Neural progenitor cell (in vitro differentiated cells): ENCODE measurements around the gene COX7A2L. TPM values are rescaled to one million over a fixed set of nuclear protein-coding genes. Genes with fewer than 3 reads are reported as not detected.
"Not testable (repeated sequence)": the region's sequence is repeated elsewhere in the genome, so short reads cannot be mapped to it uniquely, and the experiment has no call there.

Source experiments
- DNase-seq: peaks from one replicate; pipeline ENCODE4 v3.0.0-alpha.2; 2016; ENCODE audit warnings: low spot score
- H2AFZ ChIP-seq: fragments of 200-600 bp; sonication (generic); replicated peaks from 2 replicates; pipeline ENCODE4 v1.6.1; 2016; ENCODE audit warnings: antibody characterized with exemption
- H3F3A ChIP-seq: fragments of 200-600 bp; sonication (generic); 2 replicates; pipeline ENCODE4 v1.6.1; 2016; ENCODE audit warnings: antibody characterized with exemption, low read depth
- H3K27ac ChIP-seq: fragments of 200-600 bp; sonication (generic); 2 replicates; pipeline ENCODE4 v1.5.1; 2016; ENCODE audit warnings: mild to moderate bottlenecking
- H3K27me3 ChIP-seq: fragments of 200-600 bp; sonication (generic); 2 replicates; pipeline ENCODE4 v1.6.1; 2016; ENCODE audit warnings: mild to moderate bottlenecking, moderate library complexity
- H3K36me3 ChIP-seq: fragments of 200-600 bp; sonication (generic); 2 replicates; pipeline ENCODE4 v1.5.1; 2016
- H3K4me1 ChIP-seq: fragments of 200-600 bp; sonication (generic); 2 replicates; pipeline ENCODE4 v1.6.1; 2016; ENCODE audit warnings: mixed run types
- H3K4me2 ChIP-seq: fragments of 200-600 bp; sonication (generic); 2 replicates; pipeline ENCODE4 v1.6.1; 2016
- H3K4me3 ChIP-seq: fragments of 200-600 bp; sonication (generic); 2 replicates; pipeline ENCODE4 v1.5.1; 2016
- H3K79me2 ChIP-seq: fragments of 200-600 bp; sonication (generic); 2 replicates; pipeline ENCODE4 v1.6.1; 2016; ENCODE audit warnings: low read depth
- H3K9ac ChIP-seq: fragments of 200-600 bp; sonication (generic); 2 replicates; pipeline ENCODE4 v1.6.1; 2016
- H3K9me3 ChIP-seq: fragments of 200-600 bp; sonication (generic); 2 replicates; pipeline ENCODE4 v1.5.1; 2016; ENCODE audit warnings: low read depth
- H4K20me1 ChIP-seq: fragments of 200-600 bp; sonication (generic); 2 replicates; pipeline ENCODE4 v1.6.1; 2016; ENCODE audit warnings: low read depth
- H3K27ac Mint-ChIP-seq: 3 replicates; pipeline ENCODE4 v1.8.0; 2021; ENCODE audit warnings: mixed read lengths
- H3K27me3 Mint-ChIP-seq: 2 replicates; pipeline ENCODE4 v1.8.0; 2022; ENCODE audit warnings: low read depth, mild to moderate bottlenecking, inconsistent platforms, moderate library complexity, mixed read lengths; ENCODE audit not compliant: insufficient read depth
- H3K36me3 Mint-ChIP-seq: 3 replicates; pipeline ENCODE4 v1.8.0; 2021; ENCODE audit warnings: mixed read lengths
- H3K4me1 Mint-ChIP-seq: 3 replicates; pipeline ENCODE4 v1.8.0; 2021; ENCODE audit warnings: mixed read lengths
- H3K4me3 Mint-ChIP-seq: 3 replicates; pipeline ENCODE4 v1.8.0; 2021; ENCODE audit warnings: mild to moderate bottlenecking, moderate library complexity, mixed read lengths
- H3K9me3 Mint-ChIP-seq: 3 replicates; pipeline ENCODE4 v1.8.0; 2020; ENCODE audit warnings: mixed read lengths
- EZH2 ChIP-seq: fragments of 200-600 bp; sonication (generic); IDR thresholded peaks from 2 replicates; pipeline ENCODE4 v1.6.1; 2017; ENCODE audit warnings: antibody characterized with exemption, mild to moderate bottlenecking, moderate library complexity
- EZH2phosphoT487 ChIP-seq: fragments of 200-600 bp; sonication (generic); IDR thresholded peaks from 2 replicates; pipeline ENCODE4 v1.6.1; 2017; ENCODE audit warnings: antibody characterized with exemption
- total RNA-seq: library from RNA; depleted of rRNA; stranded (reverse); fragments of >200 nt; gene quantifications from 2 replicates; pipeline ENCODE4 v1.2.3, GENCODE V29; 2015; ENCODE audit warnings: low replicate concordance
- TF ChIP-seq, protein P1 (sequence below): fragments of 200-600 bp; sonication (generic); IDR thresholded peaks from 2 replicates; pipeline ENCODE4 v1.5.1; 2017; ENCODE audit warnings: antibody characterized with exemption, mild to moderate bottlenecking

The COX7A2L gene
- total RNA-seq, 1 donor from 2014 or later, result 292 TPM

- H3K9ac ChIP-seq, result no peak overlapping the region
- Mint-ChIP-seq H3K36me3 (no peaks in the 10 kb centered on the region), H3K4me1 (no peaks in the 10 kb centered on the region), H3K4me3 (no peak overlapping the region), H3K27ac (no peak overlapping the region), H3K9me3 (peaks cover 4% of the 10 kb centered on the region), H3K27me3 (no peaks in the 10 kb centered on the region)
- no peak overlapping the region for H3K4me2 ChIP-seq
- no peak overlapping the region for H3K27ac ChIP-seq
- H4K20me1 ChIP-seq, result no peaks in the 10 kb centered on the region
- H3K9me3 ChIP-seq, result no peaks in the 10 kb centered on the region
- no peak for DNase-seq
- no peaks in the 10 kb centered on the region for H3K36me3 ChIP-seq
- no peaks in the 10 kb centered on the region for H3F3A ChIP-seq
- H3K4me1 ChIP-seq, result no peaks in the 10 kb centered on the region
- no peaks in the 10 kb centered on the region for H3K79me2 ChIP-seq
- H3K27me3 ChIP-seq, result no peaks in the 10 kb centered on the region
- H3K4me3 ChIP-seq, result no peak overlapping the region
- TF ChIP-seq, protein P1, sequence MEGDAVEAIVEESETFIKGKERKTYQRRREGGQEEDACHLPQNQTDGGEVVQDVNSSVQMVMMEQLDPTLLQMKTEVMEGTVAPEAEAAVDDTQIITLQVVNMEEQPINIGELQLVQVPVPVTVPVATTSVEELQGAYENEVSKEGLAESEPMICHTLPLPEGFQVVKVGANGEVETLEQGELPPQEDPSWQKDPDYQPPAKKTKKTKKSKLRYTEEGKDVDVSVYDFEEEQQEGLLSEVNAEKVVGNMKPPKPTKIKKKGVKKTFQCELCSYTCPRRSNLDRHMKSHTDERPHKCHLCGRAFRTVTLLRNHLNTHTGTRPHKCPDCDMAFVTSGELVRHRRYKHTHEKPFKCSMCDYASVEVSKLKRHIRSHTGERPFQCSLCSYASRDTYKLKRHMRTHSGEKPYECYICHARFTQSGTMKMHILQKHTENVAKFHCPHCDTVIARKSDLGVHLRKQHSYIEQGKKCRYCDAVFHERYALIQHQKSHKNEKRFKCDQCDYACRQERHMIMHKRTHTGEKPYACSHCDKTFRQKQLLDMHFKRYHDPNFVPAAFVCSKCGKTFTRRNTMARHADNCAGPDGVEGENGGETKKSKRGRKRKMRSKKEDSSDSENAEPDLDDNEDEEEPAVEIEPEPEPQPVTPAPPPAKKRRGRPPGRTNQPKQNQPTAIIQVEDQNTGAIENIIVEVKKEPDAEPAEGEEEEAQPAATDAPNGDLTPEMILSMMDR, result no peak
- TF ChIP-seq EZH2phosphoT487 (no peak), EZH2 (no peak)
- H2AFZ ChIP-seq, result no peak overlapping the region
Measured at GRCh38 chr2:42404676-42405075, 43.7 kb upstream of the COX7A2L start.

DNA sequence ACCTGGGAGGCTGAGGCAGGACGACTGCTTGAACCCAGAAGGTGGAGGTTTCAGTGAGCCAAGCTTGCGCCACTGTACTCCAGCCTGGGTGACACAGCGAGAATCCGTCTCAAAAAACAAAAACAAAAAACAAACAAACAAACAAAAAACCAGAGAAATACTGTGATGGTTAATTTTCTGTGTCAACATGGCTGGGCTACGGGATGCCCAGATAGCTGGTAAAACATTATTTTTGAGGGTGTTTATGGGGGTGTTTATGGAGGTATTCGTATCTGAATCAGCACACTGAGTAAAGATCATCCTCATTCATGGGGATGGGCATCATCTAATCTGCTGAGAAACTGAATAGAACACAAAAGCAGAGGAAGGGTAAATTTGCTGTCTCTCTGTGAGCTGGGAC, 40.8 kb upstream of the COX7A2L start:
- H3K4me1 ChIP-seq, result no peaks in the 10 kb centered on the region
- H3K27me3 ChIP-seq, result no peaks in the 10 kb centered on the region
- no peak overlapping the region for H2AFZ ChIP-seq
- no peak overlapping the region for H3K9ac ChIP-seq
- H3K27me3 Mint-ChIP-seq, result no peaks in the 10 kb centered on the region
- no peak overlapping the region for H3K27ac Mint-ChIP-seq
- no peaks in the 10 kb centered on the region for H3K36me3 ChIP-seq
- TF ChIP-seq, protein P1, result no peak
- TF ChIP-seq EZH2 (no peak), EZH2phosphoT487 (no peak)
- no peak overlapping the region for H3K27ac ChIP-seq
- H3K9me3 Mint-ChIP-seq, result peaks cover under 1% of the 10 kb centered on the region
- no peaks in the 10 kb centered on the region for H4K20me1 ChIP-seq
- no peaks in the 10 kb centered on the region for H3K36me3 Mint-ChIP-seq
- H3K4me3 Mint-ChIP-seq, result no peak overlapping the region
- no peaks in the 10 kb centered on the region for H3K4me1 Mint-ChIP-seq
- no peaks in the 10 kb centered on the region for H3K79me2 ChIP-seq
- no peaks in the 10 kb centered on the region for H3K9me3 ChIP-seq
- H3K4me2 ChIP-seq, result no peak overlapping the region
- no peaks in the 10 kb centered on the region for H3F3A ChIP-seq
- no peak overlapping the region for H3K4me3 ChIP-seq
- DNase-seq, result no peak

- not testable (repeated sequence) for H3F3A ChIP-seq, H3K36me3 Mint-ChIP-seq, H3K4me2 ChIP-seq, H3K4me1 Mint-ChIP-seq, H3K27me3 Mint-ChIP-seq, H3K4me1 ChIP-seq, H3K27me3 ChIP-seq, H3K27ac ChIP-seq, H3K4me3 ChIP-seq, H3K9ac ChIP-seq, H3K27ac Mint-ChIP-seq, H3K4me3 Mint-ChIP-seq, H3K36me3 ChIP-seq, H4K20me1 ChIP-seq, H3K9me3 ChIP-seq, H2AFZ ChIP-seq, DNase-seq, H3K9me3 Mint-ChIP-seq, H3K79me2 ChIP-seq
Measured at GRCh38 chr2:42398052-42398451, 37.0 kb upstream of the COX7A2L start.

DNA sequence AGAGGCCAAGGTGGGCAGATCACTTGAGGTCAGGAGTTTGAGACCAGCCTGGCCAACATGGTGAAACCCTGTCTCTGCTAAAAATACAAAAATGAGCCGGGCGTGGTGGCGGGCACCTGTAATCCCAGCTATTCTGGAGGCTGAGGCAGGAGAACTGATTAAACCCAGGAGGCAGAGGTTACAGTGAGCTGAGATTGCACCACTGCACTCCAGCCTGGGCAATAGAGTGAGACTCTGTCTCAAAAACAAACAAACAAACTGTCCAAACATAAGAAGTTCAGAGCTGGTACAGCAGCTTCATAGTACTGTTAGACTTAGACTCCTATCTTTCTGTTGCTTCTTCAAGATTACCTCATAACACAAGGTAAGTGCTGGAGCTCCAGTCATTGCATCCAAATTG, 32.3 kb upstream of the COX7A2L start:
- not testable (repeated sequence) for H3K79me2 ChIP-seq, H3K36me3 Mint-ChIP-seq, H3K4me2 ChIP-seq, H3K9me3 Mint-ChIP-seq, H4K20me1 ChIP-seq, H3K36me3 ChIP-seq, H3K27ac Mint-ChIP-seq, H2AFZ ChIP-seq, H3K4me3 ChIP-seq, H3K9ac ChIP-seq, H3K4me1 ChIP-seq, DNase-seq, H3K27me3 ChIP-seq, H3K9me3 ChIP-seq, H3K27me3 Mint-ChIP-seq, H3K27ac ChIP-seq, H3F3A ChIP-seq, H3K4me1 Mint-ChIP-seq, H3K4me3 Mint-ChIP-seq
